ENCODE results near the gene SCLT1.

SCLT1 gene

DNA sequence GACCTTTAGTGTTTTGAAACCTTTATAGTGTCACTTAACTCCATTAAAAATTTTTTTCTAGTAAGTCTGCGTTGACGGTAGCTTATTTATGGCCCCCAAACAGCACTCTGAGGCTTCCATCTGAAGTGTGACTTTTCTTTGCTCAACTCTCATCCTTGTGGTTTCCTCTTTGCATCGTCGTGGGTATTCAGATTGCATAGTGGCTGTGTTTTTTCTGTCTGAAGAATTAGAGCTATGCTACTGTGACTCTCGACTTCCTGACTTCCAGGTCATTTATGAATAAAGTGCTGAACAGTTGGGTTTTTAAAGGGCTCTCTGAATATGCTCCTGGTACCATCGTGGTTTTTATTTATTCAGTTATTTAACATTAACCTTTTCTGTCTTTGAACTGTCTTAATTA, 238.9 kb downstream of the SCLT1 start:
- DNase-seq (ENCODE audit: low read depth), result no peak
- TF ChIP-seq, protein P1, sequence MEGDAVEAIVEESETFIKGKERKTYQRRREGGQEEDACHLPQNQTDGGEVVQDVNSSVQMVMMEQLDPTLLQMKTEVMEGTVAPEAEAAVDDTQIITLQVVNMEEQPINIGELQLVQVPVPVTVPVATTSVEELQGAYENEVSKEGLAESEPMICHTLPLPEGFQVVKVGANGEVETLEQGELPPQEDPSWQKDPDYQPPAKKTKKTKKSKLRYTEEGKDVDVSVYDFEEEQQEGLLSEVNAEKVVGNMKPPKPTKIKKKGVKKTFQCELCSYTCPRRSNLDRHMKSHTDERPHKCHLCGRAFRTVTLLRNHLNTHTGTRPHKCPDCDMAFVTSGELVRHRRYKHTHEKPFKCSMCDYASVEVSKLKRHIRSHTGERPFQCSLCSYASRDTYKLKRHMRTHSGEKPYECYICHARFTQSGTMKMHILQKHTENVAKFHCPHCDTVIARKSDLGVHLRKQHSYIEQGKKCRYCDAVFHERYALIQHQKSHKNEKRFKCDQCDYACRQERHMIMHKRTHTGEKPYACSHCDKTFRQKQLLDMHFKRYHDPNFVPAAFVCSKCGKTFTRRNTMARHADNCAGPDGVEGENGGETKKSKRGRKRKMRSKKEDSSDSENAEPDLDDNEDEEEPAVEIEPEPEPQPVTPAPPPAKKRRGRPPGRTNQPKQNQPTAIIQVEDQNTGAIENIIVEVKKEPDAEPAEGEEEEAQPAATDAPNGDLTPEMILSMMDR (IDR thresholded peaks at IDR 0.05; ENCODE audit: control insufficient read depth, extremely low read depth, insufficient read depth), result no peak
- no peak overlapping the region for H3K4me3 ChIP-seq (ENCODE audit: low read depth, low read length)

DNA sequence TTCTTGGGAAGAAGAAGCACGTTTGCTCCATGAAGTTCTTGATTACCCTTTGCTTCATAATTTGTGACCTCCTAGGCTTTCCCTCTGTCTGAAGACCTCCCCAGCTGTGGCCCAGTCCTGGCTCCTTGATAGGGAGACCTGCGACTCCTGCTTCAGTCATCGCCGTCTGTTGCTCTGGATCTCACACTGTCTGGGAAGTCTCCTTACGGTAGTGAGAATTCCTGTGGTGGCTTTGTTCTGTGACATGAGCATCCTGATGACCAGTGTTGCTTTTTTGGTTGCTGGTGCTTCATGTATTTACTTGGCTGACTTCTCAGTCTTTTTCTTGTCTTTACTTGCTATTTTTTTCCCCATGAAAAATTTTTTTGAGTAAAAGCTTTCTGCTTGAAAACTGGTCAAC, 239.6 kb downstream of the SCLT1 start:
- no peak for DNase-seq (ENCODE audit: low read depth)
- TF ChIP-seq, protein P1 (IDR thresholded peaks at IDR 0.05; ENCODE audit: control insufficient read depth, extremely low read depth, insufficient read depth), result no peak
- no peak overlapping the region for H3K4me3 ChIP-seq (ENCODE audit: low read depth, low read length)

- no peak overlapping the region for H3K4me3 ChIP-seq (ENCODE audit: low read depth, low read length)
- TF ChIP-seq, protein P1 (IDR thresholded peaks at IDR 0.05; ENCODE audit: control insufficient read depth, extremely low read depth, insufficient read depth), result no peak
- DNase-seq (ENCODE audit: low read depth), result no peak
These were observed 243.1 kb downstream of the SCLT1 start for GRCh38 chr4:128850252-128850651.

DNA sequence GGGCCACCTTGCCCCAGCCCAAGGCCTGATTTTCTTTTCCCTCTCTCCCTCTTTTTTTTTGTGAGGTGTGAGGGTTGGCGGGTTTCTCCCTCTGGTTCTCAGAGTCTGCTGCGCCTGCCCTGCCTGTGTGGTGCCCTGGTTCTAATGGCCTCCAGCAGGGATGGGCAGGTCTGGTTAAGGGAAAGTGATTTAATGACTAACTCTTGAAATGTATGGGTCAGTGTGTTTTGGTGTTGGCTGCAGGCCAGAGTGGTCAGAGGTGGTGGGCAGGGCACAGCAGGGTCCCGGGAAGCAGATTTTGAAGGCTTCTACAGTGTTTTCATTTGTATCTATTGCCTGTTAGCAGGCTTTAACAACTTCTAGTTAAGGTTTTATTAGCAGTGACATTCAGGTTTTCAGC, 244.9 kb downstream of the SCLT1 start:
- DNase-seq (ENCODE audit: low read depth), result no peak
- no peak overlapping the region for H3K4me3 ChIP-seq (ENCODE audit: low read depth, low read length)
- TF ChIP-seq, protein P1 (IDR thresholded peaks at IDR 0.05; ENCODE audit: control insufficient read depth, extremely low read depth, insufficient read depth), result no peak

DNA sequence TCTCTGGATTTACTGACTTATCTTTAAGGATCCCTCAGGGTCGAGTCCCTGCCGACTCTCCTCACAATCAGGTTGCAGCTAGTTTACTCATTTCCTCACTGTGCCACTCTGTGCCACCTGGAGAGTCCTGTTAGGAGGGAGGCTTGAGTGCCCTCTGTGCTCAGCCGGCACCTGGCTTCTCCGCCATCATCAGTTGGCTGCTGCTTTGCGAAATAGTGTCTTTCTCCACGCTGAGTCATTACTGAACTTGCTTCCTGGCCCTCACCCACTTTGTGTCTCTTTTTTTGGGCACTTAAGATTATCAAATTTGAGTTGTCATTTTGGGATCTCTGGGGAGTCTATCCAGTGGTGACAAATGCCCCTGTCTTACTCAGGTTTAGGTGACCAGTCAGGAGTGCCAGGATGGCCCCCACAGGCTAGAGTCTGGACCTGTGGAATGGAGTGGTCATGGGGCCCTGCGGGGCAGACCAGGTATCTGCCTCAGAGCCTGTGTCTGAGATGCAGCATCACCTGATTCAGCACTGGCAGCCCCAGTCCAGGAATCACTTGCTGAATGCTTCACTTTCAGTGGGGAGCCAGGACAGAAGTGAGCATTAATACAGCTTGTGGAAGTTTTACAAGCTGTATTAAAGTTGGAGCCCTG, 246.1 kb downstream of the SCLT1 start:
- TF ChIP-seq, protein P1 (IDR thresholded peaks at IDR 0.05; ENCODE audit: control insufficient read depth, extremely low read depth, insufficient read depth), result no peak
- DNase-seq (ENCODE audit: low read depth), result no peak

DNA sequence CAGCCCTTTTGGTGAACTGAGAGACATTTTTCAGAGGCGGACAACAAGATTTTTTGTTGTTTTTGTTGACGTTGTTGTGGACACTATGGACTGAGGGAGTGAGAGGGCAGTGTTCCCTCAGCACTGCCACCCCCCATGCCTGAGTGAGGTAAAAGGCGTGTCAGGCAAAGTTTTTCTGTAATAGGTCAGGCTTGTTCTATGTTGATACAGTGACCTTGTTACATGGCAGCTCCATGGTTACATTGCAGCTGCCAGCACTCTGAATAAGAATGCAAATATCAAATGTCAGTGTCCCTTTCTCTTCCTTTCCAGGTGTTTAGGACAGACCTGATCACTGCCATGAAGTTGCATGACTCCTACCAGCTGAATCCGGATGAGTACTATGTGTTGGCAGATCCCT, 247.3 kb downstream of the SCLT1 start:
- no peak for DNase-seq (ENCODE audit: low read depth)
- no peak overlapping the region for H3K4me3 ChIP-seq (ENCODE audit: low read depth, low read length)
- TF ChIP-seq, protein P1 (IDR thresholded peaks at IDR 0.05; ENCODE audit: control insufficient read depth, extremely low read depth, insufficient read depth), result no peak

More for the DNA sequence above, 246.1 kb downstream of the SCLT1 start:
- no peak overlapping the region for H3K4me3 ChIP-seq (ENCODE audit: low read depth, low read length)

- peak; percentile 82 for DNase-seq (ENCODE audit: low read depth)
- H3K4me3 ChIP-seq (ENCODE audit: low read depth, low read length), result no peak overlapping the region
- TF ChIP-seq, protein P1 (IDR thresholded peaks at IDR 0.05; ENCODE audit: control insufficient read depth, extremely low read depth, insufficient read depth), result no peak
These were observed 248.4 kb downstream of the SCLT1 start for GRCh38 chr4:128844931-128845330.

Measured in LNCaP clone FGC (cell line).